Panc1 (cell line): Measurements from ENCODE around the gene OPN5. TPM values are rescaled to one million over a fixed set of nuclear protein-coding genes. Genes with fewer than 3 reads are reported as not detected.
A peak's percentile ranks its signal among the peaks of the same experiment; 100 is the strongest.

Source experiments
- ATAC-seq: fragments of 200-7000 bp; cut with Tn5 transposase; 2 replicates; pipeline ENCODE4 v1.9.1; 2020; ENCODE audit warnings: mild to moderate bottlenecking, moderate library complexity
- BruUV-seq: library from RNA; stranded (reverse); fragments of 400-500 nt; replicated peaks from 2 replicates; lab custom pipeline; 2021; lab: Mats Ljungman, UMichigan
- CTCF ChIA-PET: fragments of 300-600 bp; sonication (Branson Sonifier 250); formaldehyde crosslinking; loops from one replicate; lab custom pipeline; 2022; ENCODE audit warnings: antibody characterized with exemption; lab: Charles Lee
- POLR2A ChIA-PET: fragments of 300-600 bp; sonication (Branson Sonifier 250); formaldehyde crosslinking; loops from one replicate; lab custom pipeline; 2022; ENCODE audit warnings: antibody characterized with exemption; lab: Charles Lee
- DNase-seq: peaks from one replicate; pipeline ENCODE4 v3.0.0-alpha.2; 2010; ENCODE audit warnings: low read depth, low spot score
- H3K27ac ChIP-seq: 2 replicates; pipeline ENCODE4 v1.5.1; 2011; ENCODE audit warnings: mild to moderate bottlenecking, low read length, inconsistent platforms
- H3K27me3 ChIP-seq: fragments of 200-500 bp; sonication (Bioruptor generic); 2 replicates; pipeline ENCODE4 v1.6.0; 2014; ENCODE audit warnings: low read length, inconsistent platforms; ENCODE audit not compliant: control insufficient read depth, insufficient read depth
- H3K36me3 ChIP-seq: fragments of 200-500 bp; sonication (Bioruptor generic); 2 replicates; pipeline ENCODE4 v1.5.1; 2014; ENCODE audit warnings: inconsistent platforms, mild to moderate bottlenecking, low read length, moderate library complexity; ENCODE audit not compliant: control insufficient read depth, insufficient read depth
- H3K4me1 ChIP-seq: 2 replicates; pipeline ENCODE4 v1.5.1; 2011; ENCODE audit warnings: inconsistent platforms, mild to moderate bottlenecking, low read length, moderate library complexity; ENCODE audit not compliant: control insufficient read depth, insufficient read depth
- H3K4me3 ChIP-seq, 2 experiments: 2 replicates each; pipeline ENCODE4 v1.5.1; 2011 to 2012; ENCODE audit warnings: low read depth in 2 of 2, low read length in 2 of 2, mild to moderate bottlenecking in 2 of 2, inconsistent platforms in 1 of 2, moderate library complexity in 1 of 2
- H3K9me3 ChIP-seq: fragments of 200-500 bp; sonication (Bioruptor generic); 2 replicates; pipeline ENCODE4 v1.5.1; 2014; ENCODE audit warnings: low read depth, mild to moderate bottlenecking, inconsistent platforms, low read length, moderate library complexity; ENCODE audit not compliant: control insufficient read depth, insufficient read depth
- CTCF ChIP-seq: fragments of 450-650 bp; IDR thresholded peaks from 2 replicates; pipeline ENCODE4 v1.5.1; 2017; ENCODE audit warnings: mild to moderate bottlenecking
- POLR2AphosphoS5 ChIP-seq: IDR thresholded peaks from 2 replicates; pipeline ENCODE4 v1.6.1; 2012; ENCODE audit warnings: mild to moderate bottlenecking, low read depth, low read length, moderate library complexity
- REST ChIP-seq, 2 experiments: IDR thresholded peaks; 2 replicates each; pipeline ENCODE4 v1.6.1; 2011 to 2012; ENCODE audit warnings: low read depth in 2 of 2, control low read depth in 1 of 2, low read length in 1 of 2, mild to moderate bottlenecking in 1 of 2, moderate library complexity in 1 of 2; ENCODE audit not compliant: insufficient read depth in 1 of 2
- TCF7L2 ChIP-seq: IDR thresholded peaks from 2 replicates; pipeline ENCODE4 v1.6.1; 2011; ENCODE audit warnings: mild to moderate bottlenecking, low read depth, low read length, inconsistent platforms
- in situ Hi-C: cut with HindIII; loops from 2 replicates; pipeline ENCODE4 v1.10.0; 2016; ENCODE audit warnings: low sequenced_read_pairs, low pct_unique_long_range_greater_than_20kb
- intact Hi-C: fragments of 100-400 bp; cut with micrococcal nuclease; formaldehyde crosslinking; loops from one replicate; pipeline ENCODE4 v1.10.0; 2022; ENCODE audit not compliant: unreplicated experiment
- total RNA-seq: library from RNA; stranded (reverse); gene quantifications from one replicate; pipeline ENCODE4 v1.2.1, GENCODE V29; 2021; ENCODE audit not compliant: unreplicated experiment

Gene OPN5
- total RNA-seq, 1 experiment from 2014 or later: not detected

GRCh38 chr6:47773005-47773404, 8.8 kb upstream of the OPN5 start:
- no peaks in the 10 kb centered on the region for H3K36me3 ChIP-seq
- CTCF ChIA-PET: no interaction called here
- intact Hi-C loops: no loop called here

GRCh38 chr6:47780510-47781356, 1.1 kb upstream of the OPN5 start:
- DNase-seq: peak; percentile 76
- Histone ChIP-seq H3K27me3 (peaks cover 3% of the 10 kb centered on the region), H3K4me1 (peaks cover 8% of the 10 kb centered on the region; the same call in 1 of the 2 replicates), H3K36me3 (no peaks in the 10 kb centered on the region), H3K27ac (no peak overlapping the region), H3K4me3 (no peak overlapping the region), H3K9me3 (no peaks in the 10 kb centered on the region)
- BruUV-seq: no TSS peak
- peak; percentile 93 for ATAC-seq
- intact Hi-C loops: loop anchor here (1.0 to 2.0 kb wide), 2 partner anchors 149 to 366 kb away; no protein-coding TSS in a partner anchor
- POLR2A ChIA-PET: no interaction called here
- CTCF ChIA-PET: interaction anchor here (0.6 to 1.7 kb wide), 5 partner anchors 9 to 149 kb away, joined by 3 to 19 read pairs (median 3); no protein-coding TSS in a partner anchor
- in situ Hi-C loops: no loop called here
- peak; percentile 78 for TF ChIP-seq CTCF
- no peak for TF ChIP-seq TCF7L2

More at GRCh38 chr6:47773005-47773404, 8.8 kb upstream of the OPN5 start:
- BruUV-seq: no TSS peak
- DNase-seq: no peak
- in situ Hi-C loops: no loop called here
- H3K9me3 ChIP-seq: no peaks in the 10 kb centered on the region
- no peak overlapping the region for H3K27ac ChIP-seq
- POLR2A ChIA-PET: no interaction called here
- H3K27me3 ChIP-seq: no peaks in the 10 kb centered on the region
- TF ChIP-seq CTCF (no peak), REST (IDR thresholded peaks at IDR 0.05; ENCODE audit: insufficient read depth in 1 of 2, low read depth in 2 of 2, low read length in 1 of 2) (no peak), POLR2AphosphoS5 (no peak), TCF7L2 (no peak)
- H3K4me1 ChIP-seq: no peaks in the 10 kb centered on the region
- no peak overlapping the region for H3K4me3 ChIP-seq
- ATAC-seq: no peak
